Endothelial cell of umbilical vein (primary cell): ENCODE data around the gene TEKTIP1.

ENCODE experiments used
- CTCF ChIP-seq, 2 donors: IDR thresholded peaks; 1 replicate in 1 of 2; 2 replicates in 1 of 2; pipeline ENCODE4 v1.5.1; 2011; ENCODE audit warnings: low read length in 2 of 2, mild to moderate bottlenecking in 2 of 2, moderate library complexity in 2 of 2, control low read depth in 1 of 2, inconsistent platforms in 1 of 2, low read depth in 1 of 2; ENCODE audit not compliant: insufficient read depth in 1 of 2; ENCODE audit errors: extremely low read depth in 1 of 2
- EZH2 ChIP-seq: IDR thresholded peaks from 2 replicates; pipeline ENCODE4 v1.6.1; 2012; ENCODE audit warnings: borderline replicate concordance, low read depth, mild to moderate bottlenecking, moderate library complexity, low read length, inconsistent platforms; ENCODE audit not compliant: severe bottlenecking
- JUN ChIP-seq: IDR thresholded peaks from 2 replicates; pipeline ENCODE4 v1.6.1; 2011; ENCODE audit warnings: borderline replicate concordance, low read depth; ENCODE audit not compliant: insufficient read length, insufficient read depth
- POLR2A ChIP-seq: IDR thresholded peaks from 2 replicates; pipeline ENCODE4 v1.6.1; 2012; ENCODE audit warnings: low read depth, mild to moderate bottlenecking, control low read depth, low read length

DNA sequence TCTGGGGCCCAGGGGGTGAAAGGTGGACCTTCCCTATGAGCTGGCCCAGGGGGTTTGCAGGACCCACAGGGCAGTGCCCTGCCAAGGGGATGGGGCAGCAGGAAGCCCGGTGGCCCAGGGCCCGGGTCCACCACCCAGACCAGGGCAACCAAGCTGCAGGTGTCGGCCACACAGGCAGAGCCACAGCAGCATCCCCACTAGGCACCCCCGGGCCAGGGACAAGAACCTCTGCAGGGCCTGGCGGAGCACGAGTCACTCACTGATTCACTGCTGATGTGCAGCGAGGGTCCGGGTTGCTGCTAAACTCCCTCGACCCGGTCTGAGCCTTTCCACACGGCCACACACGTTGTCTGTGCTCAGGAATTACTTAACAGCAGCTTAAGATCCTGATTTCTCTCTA lies 24.0 kb upstream of the TEKTIP1 start:
- TF ChIP-seq EZH2 (no peak), CTCF (IDR thresholded peaks at IDR 0.05; ENCODE audit: extremely low read depth in 1 of 2, insufficient read depth in 1 of 2, low read depth in 1 of 2, low read length in 2 of 2) (no peak), POLR2A (no peak), JUN (no peak)
